GM21825 (cell line): ENCODE results near the gene LAPTM5.

ENCODE experiments used
- ATAC-seq: cut with Tn5 transposase; IDR thresholded peaks from one replicate; pipeline ENCODE4 v1.9.1; 2021; ENCODE audit warnings: mild to moderate bottlenecking, moderate library complexity; ENCODE audit not compliant: unreplicated experiment

LAPTM5 gene

GRCh38 chr1:30683699-30684098 is 73.9 kb downstream of the LAPTM5 start:
- no peak for ATAC-seq
